ENCODE data around the gene STEAP2. TPM values are rescaled to one million over a fixed set of nuclear protein-coding genes. Genes with fewer than 3 reads are reported as not detected.

The STEAP2 gene
- total RNA-seq, 1 experiment from 2014 or later: 13.4 TPM

Other genes starting within 250 kb of the STEAP2 start
- gene STEAP1, start 57.3 kb upstream of the STEAP2 start, total RNA-seq (2021; ENCODE audit: unreplicated experiment): 18.8 TPM
- 4.1 TPM for gene CFAP69, start 33.4 kb downstream of the STEAP2 start, total RNA-seq (2021; ENCODE audit: unreplicated experiment)
- not detected for gene FAM237B, start 109.6 kb downstream of the STEAP2 start, total RNA-seq (2021; ENCODE audit: unreplicated experiment)
- gene GTPBP10, start 135.0 kb downstream of the STEAP2 start, total RNA-seq (2021; ENCODE audit: unreplicated experiment): 36.7 TPM
- 30.6 TPM for gene CLDN12, start 191.7 kb downstream of the STEAP2 start, total RNA-seq (2021; ENCODE audit: unreplicated experiment)

Data from HCT116 (cell line).